OCI-LY1 (cell line): ENCODE results near the gene ITGA7.

Experiments used
- H2AFZ ChIP-seq: fragments of 200-600 bp; sonication (generic), shearing (Covaris generic); 2 replicates; pipeline ENCODE4 v1.6.0; 2014; ENCODE audit warnings: antibody characterized with exemption, mild to moderate bottlenecking, low read length
- H3F3A ChIP-seq: fragments of 200-600 bp; sonication (generic), shearing (Covaris generic); 2 replicates; pipeline ENCODE4 v1.6.0; 2014; ENCODE audit warnings: mild to moderate bottlenecking, antibody characterized with exemption, low read length, moderate library complexity; ENCODE audit not compliant: insufficient read depth
- H3K27ac ChIP-seq: fragments of 200-600 bp; sonication (generic); 2 replicates; pipeline ENCODE4 v1.5.1; 2014; ENCODE audit warnings: low read length, mixed run types, mild to moderate bottlenecking, low read depth; ENCODE audit not compliant: poor library complexity, severe bottlenecking
- H3K27me3 ChIP-seq: fragments of 200-600 bp; sonication (generic); 2 replicates; pipeline ENCODE4 v1.6.0; 2014; ENCODE audit warnings: antibody characterized with exemption, mild to moderate bottlenecking, low read length, moderate library complexity; ENCODE audit not compliant: insufficient read depth
- H3K36me3 ChIP-seq: fragments of 200-600 bp; sonication (generic); 2 replicates; pipeline ENCODE4 v1.6.1; 2014; ENCODE audit warnings: mild to moderate bottlenecking, antibody characterized with exemption, low read length, moderate library complexity, mixed read lengths; ENCODE audit not compliant: insufficient read depth
- H3K4me1 ChIP-seq: fragments of 200-600 bp; sonication (generic); 2 replicates; pipeline ENCODE4 v1.5.1; 2014; ENCODE audit warnings: mild to moderate bottlenecking, low read length, moderate library complexity; ENCODE audit not compliant: insufficient read depth, severe bottlenecking
- H3K4me2 ChIP-seq: fragments of 200-600 bp; sonication (generic), shearing (Covaris generic); 2 replicates; pipeline ENCODE4 v1.6.1; 2014; ENCODE audit warnings: low read length
- H3K4me3 ChIP-seq: fragments of 200-600 bp; sonication (generic); 2 replicates; pipeline ENCODE4 v1.5.1; 2014; ENCODE audit warnings: low read length, low read depth, mild to moderate bottlenecking, mixed read lengths; ENCODE audit not compliant: poor library complexity, severe bottlenecking
- H3K79me2 ChIP-seq: fragments of 200-600 bp; shearing (Covaris generic); 2 replicates; pipeline ENCODE4 v1.6.1; 2016; ENCODE audit warnings: mixed run types, low read length, mixed read lengths; ENCODE audit not compliant: insufficient read depth
- H3K9ac ChIP-seq: fragments of 200-600 bp; sonication (generic), shearing (Covaris generic); 2 replicates; pipeline ENCODE4 v1.6.1; 2014; ENCODE audit warnings: mild to moderate bottlenecking, low read length, mixed read lengths
- H3K9me2 ChIP-seq: fragments of 200-600 bp; sonication (generic), shearing (Covaris generic); 2 replicates; pipeline ENCODE4 v1.6.1; 2014; ENCODE audit warnings: low read depth, mild to moderate bottlenecking, low read length, mixed read lengths
- H3K9me3 ChIP-seq: fragments of 200-600 bp; shearing (Covaris generic); 2 replicates; pipeline ENCODE4 v1.6.1; 2014; ENCODE audit warnings: low read length, mixed read lengths
- H4K20me1 ChIP-seq: fragments of 200-600 bp; sonication (generic), shearing (Covaris generic); 2 replicates; pipeline ENCODE4 v1.6.0; 2016; ENCODE audit warnings: mild to moderate bottlenecking, low read length; ENCODE audit not compliant: insufficient read depth
- EZH2 ChIP-seq: fragments of 200-600 bp; sonication (generic), shearing (Covaris generic); IDR thresholded peaks from 2 replicates; pipeline ENCODE4 v1.8.0; 2017; ENCODE audit warnings: borderline replicate concordance, mixed run types, mild to moderate bottlenecking, antibody characterized with exemption, low read length, moderate library complexity, mixed read lengths
- TF ChIP-seq, protein P1 (sequence below): fragments of 200-600 bp; sonication (generic), shearing (Covaris generic); IDR thresholded peaks from 2 replicates; pipeline ENCODE4 v1.5.1; 2017; ENCODE audit warnings: mild to moderate bottlenecking, antibody characterized with exemption, low read length, moderate library complexity, mixed read lengths

The ITGA7 gene

DNA sequence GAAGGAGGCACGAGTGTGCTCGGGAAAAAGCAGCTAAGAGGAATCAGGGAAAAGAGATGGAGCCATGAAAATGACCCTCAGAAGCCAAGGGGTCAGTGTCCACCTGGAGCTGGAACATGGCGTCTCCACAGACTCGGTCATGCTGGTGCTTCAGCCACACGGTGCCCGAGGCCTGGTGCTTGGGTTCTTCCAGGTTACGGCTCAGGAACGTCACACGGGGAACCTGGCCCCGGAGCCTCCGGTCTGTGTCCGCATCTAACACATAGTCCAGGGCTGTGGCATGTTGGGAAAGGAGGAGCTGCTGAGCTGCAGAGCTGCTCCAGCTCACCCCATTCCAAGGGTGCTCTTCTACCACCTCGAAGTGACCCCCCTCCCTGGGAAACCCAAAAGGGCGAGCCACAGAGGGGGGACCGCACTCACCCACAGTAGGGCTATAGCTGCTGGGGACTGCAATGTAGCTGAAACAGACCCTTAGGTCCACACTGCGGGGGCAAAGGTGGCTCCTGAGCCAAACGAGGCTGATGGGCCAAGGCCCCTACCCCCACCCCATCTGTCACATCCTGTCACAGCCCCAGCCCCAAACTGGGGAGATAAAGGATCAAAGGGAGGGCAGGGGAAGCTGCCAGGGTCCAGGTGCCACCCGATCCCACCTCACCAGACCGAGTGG, 10.8 kb downstream of the ITGA7 start:
- Histone ChIP-seq H3F3A (no peaks in the 10 kb centered on the region), H2AFZ (no peak overlapping the region), H3K27me3 (peaks cover 4% of the 10 kb centered on the region; the same call in 1 of the 2 replicates), H3K79me2 (no peaks in the 10 kb centered on the region), H3K4me3 (no peak overlapping the region), H3K36me3 (no peaks in the 10 kb centered on the region), H3K9me3 (no peaks in the 10 kb centered on the region), H3K4me2 (no peak overlapping the region), H3K9ac (no peak overlapping the region), H3K4me1 (no peaks in the 10 kb centered on the region), H3K9me2 (no peaks in the 10 kb centered on the region), H4K20me1 (no peaks in the 10 kb centered on the region), H3K27ac (no peak overlapping the region)
- TF ChIP-seq EZH2 = no peak

DNA sequence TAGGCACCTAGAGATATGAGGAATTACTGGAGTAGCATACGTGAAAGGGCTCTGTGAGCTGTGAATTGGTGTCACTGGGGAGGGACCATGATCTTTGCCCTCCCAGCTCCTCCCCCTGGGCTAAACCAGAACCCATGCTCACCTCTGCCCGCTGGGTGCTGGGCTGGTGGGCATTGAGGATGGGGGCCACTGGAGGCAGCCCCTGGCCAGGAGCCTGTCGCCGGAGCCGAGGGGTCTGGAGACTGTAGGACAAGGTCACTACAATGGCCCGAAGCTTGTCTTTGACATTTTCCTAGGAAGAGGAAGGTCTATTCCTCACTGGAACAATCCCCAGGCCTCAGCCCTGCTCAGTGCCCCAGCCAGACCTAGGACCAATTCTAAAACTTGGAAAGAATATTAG, 11.6 kb downstream of the ITGA7 start:
- Histone ChIP-seq H3K9ac (no peak overlapping the region), H4K20me1 (no peaks in the 10 kb centered on the region), H3K9me2 (no peaks in the 10 kb centered on the region), H3K4me3 (no peak overlapping the region), H3K4me1 (no peaks in the 10 kb centered on the region), H3K4me2 (no peak overlapping the region), H3F3A (no peaks in the 10 kb centered on the region), H3K9me3 (no peaks in the 10 kb centered on the region), H3K27ac (no peak overlapping the region), H3K36me3 (no peaks in the 10 kb centered on the region), H3K79me2 (no peaks in the 10 kb centered on the region), H2AFZ (no peak overlapping the region), H3K27me3 (peaks cover 8% of the 10 kb centered on the region; the same call in 1 of the 2 replicates)
- TF ChIP-seq EZH2 = no peak
- TF ChIP-seq, protein P1, sequence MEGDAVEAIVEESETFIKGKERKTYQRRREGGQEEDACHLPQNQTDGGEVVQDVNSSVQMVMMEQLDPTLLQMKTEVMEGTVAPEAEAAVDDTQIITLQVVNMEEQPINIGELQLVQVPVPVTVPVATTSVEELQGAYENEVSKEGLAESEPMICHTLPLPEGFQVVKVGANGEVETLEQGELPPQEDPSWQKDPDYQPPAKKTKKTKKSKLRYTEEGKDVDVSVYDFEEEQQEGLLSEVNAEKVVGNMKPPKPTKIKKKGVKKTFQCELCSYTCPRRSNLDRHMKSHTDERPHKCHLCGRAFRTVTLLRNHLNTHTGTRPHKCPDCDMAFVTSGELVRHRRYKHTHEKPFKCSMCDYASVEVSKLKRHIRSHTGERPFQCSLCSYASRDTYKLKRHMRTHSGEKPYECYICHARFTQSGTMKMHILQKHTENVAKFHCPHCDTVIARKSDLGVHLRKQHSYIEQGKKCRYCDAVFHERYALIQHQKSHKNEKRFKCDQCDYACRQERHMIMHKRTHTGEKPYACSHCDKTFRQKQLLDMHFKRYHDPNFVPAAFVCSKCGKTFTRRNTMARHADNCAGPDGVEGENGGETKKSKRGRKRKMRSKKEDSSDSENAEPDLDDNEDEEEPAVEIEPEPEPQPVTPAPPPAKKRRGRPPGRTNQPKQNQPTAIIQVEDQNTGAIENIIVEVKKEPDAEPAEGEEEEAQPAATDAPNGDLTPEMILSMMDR = no peak

DNA sequence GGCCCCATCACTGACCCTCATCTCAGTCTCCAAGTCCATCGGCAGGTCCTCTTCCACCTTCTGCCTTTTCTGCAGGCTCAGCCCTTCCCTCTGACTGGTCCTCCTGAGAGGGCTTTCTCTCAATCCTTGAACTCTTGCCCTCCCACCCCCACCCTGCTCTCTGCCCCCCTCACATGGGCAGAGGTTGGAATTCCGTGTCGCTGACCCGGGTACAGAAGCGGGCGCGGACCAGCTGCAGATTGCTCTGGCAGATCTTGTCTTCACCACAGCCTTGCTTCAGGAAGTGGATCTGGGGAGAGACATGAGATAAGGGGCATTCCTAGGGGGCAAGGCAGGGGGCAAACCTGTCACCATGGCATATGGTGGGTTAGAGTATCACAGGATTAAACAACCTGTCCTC, 12.4 kb downstream of the ITGA7 start:
- Histone ChIP-seq H3K79me2 (no peaks in the 10 kb centered on the region), H3K4me3 (no peak overlapping the region), H3K9me2 (no peaks in the 10 kb centered on the region), H4K20me1 (no peaks in the 10 kb centered on the region), H3K9me3 (no peaks in the 10 kb centered on the region), H2AFZ (no peak overlapping the region), H3K4me2 (no peak overlapping the region), H3K4me1 (no peaks in the 10 kb centered on the region), H3K36me3 (no peaks in the 10 kb centered on the region), H3F3A (no peaks in the 10 kb centered on the region), H3K9ac (no peak overlapping the region), H3K27me3 (peaks cover 8% of the 10 kb centered on the region; the same call in 1 of the 2 replicates), H3K27ac (no peak overlapping the region)
- TF ChIP-seq, protein P1 = no peak
- no peak for TF ChIP-seq EZH2

DNA sequence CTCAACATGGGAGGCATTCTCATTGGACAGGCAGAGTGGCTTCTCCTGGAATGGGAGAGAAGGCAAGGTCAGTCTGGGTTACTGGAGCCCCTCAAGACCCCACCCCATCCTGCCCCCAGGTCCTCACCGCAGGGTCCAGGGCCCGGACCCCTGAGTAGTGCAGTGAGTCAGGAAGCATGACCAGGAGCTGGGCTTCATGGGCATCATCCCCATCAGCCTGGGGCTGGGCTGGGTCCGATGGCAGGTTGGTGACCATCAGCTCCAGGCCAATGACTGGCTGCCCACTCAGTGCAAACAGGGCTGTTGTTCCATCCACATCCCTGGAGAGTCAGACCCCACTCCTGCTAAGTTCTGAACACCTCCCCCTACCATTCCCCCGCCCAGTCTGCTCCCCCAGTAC, 13.1 kb downstream of the ITGA7 start:
- TF ChIP-seq EZH2 = no peak
- Histone ChIP-seq H3K36me3 (no peaks in the 10 kb centered on the region), H3K27me3 (peaks cover 8% of the 10 kb centered on the region; the same call in 1 of the 2 replicates), H3K4me2 (no peak overlapping the region), H3F3A (no peaks in the 10 kb centered on the region), H4K20me1 (no peaks in the 10 kb centered on the region), H3K4me1 (no peaks in the 10 kb centered on the region), H3K79me2 (no peaks in the 10 kb centered on the region), H3K9ac (no peak overlapping the region), H3K27ac (no peak overlapping the region), H3K9me3 (no peaks in the 10 kb centered on the region), H3K4me3 (no peak overlapping the region), H2AFZ (no peak overlapping the region), H3K9me2 (no peaks in the 10 kb centered on the region)
